HG03280 (cell line): Measurements from ENCODE around the gene KRTAP4-2.
"Not testable (repeated sequence)": the region's sequence is repeated elsewhere in the genome, so short reads cannot be mapped to it uniquely, and the experiment has no call there.

ENCODE experiments used
- ATAC-seq: cut with Tn5 transposase; IDR thresholded peaks from one replicate; pipeline ENCODE4 v1.9.1; 2021; ENCODE audit warnings: mild to moderate bottlenecking, moderate library complexity; ENCODE audit not compliant: unreplicated experiment

The KRTAP4-2 gene

DNA sequence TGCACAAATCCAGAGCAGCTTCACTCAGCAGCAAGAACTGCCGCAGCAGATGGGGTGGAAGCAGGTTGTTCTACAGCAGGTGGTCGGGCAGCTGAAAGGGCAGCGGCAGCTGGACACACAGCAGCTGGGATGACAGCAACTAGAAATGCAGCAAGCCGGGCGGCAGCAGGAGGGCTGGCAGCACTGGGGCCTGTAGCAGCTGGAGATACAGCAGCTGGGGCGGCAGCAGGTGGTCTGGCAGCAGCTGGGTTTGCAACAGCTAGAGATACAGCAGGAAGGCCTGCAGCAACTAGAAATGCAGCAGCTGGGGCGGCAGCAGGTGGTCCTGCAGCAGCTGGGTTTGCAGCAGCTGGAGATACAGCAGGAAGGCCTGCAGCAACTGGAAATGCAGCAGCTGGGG, 10.5 kb downstream of the KRTAP4-2 start:
- ATAC-seq: no peak

DNA sequence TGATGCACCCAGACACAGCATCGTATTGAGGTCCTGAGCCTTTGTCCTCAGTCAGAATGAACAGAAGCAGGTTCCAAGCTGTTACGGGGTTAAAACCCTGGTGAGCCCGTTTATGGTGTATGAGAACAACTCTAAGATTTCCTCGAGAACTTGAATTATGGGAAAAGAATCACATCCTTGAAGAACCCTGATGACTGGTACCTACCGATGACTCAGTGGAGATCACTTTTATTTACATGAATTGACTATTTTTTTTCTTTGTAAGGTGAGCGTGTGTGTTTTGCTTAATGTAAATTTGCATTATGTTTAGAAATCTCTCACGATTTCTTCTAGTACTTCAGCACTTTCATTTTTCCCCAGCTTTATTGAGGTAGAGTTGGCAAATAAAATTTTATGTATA, 14.2 kb downstream of the KRTAP4-2 start:
- no peak for ATAC-seq

DNA sequence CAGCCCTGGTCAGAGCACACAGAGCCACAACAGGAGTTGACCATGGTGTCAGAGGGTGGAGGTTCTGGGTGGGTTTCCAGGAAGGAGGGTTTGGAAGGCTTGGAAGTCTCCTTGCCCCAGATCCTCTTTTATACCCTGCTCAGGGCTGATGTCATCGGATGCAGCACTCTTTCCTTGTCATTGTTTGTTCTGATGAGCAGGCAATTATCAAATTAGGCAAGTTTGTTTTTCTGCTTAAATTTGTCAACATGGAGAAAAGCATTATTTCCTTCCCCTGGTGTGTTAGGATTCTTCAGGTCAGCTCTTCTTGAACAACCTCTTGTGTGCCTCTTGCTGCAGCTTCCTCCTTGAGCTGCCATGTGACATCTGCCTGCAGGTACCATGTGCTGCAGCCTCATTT, 17.4 kb downstream of the KRTAP4-2 start, which contains the start of gene KRTAP4-4:
KRTAP4-4 (minus strand) TSS at position 101 of the 400 bp plus-strand sequence; CDS start at position 44, 57 bp downstream.
- ATAC-seq: no peak

DNA sequence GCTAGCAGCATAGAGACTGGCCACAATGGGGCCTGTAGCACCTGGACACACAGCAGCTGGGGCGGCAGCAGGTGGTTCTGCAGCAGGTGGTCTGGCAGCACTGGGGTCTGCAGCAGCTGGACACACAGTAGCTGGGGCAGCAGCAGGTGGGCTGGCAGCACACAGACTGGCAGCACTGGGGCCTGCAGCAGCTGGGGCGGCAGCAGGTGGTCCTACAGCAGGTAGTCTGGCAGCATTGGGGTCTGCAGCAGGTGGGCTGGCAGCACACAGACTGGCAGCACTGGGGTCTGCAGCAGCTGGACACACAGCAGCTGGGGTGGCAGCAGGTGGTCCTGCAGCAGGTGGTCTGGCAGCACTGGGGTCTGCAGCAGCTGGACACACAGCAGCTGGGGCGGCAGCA, 17.8 kb downstream of the KRTAP4-2 start:
- ATAC-seq: not testable (repeated sequence)

DNA sequence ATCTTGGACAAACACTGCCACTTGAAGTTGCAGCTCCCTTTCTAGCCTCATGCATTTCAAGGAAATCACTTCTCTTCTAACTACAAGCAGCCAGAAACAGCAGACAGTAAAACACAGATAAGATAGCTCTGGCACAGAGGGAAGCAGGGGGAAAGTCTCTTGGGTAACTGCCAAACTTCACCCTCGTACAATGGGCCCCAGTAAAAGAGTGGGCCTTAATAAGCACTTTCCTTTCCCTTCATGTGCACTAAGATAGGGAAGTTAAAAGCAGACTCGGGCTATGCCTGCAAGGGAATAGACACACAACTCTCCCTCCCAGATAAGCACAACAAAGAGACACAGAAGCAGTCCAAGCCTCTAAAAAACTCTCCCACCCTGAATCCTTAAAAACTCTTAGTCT, 24.2 kb downstream of the KRTAP4-2 start:
- ATAC-seq: no peak

DNA sequence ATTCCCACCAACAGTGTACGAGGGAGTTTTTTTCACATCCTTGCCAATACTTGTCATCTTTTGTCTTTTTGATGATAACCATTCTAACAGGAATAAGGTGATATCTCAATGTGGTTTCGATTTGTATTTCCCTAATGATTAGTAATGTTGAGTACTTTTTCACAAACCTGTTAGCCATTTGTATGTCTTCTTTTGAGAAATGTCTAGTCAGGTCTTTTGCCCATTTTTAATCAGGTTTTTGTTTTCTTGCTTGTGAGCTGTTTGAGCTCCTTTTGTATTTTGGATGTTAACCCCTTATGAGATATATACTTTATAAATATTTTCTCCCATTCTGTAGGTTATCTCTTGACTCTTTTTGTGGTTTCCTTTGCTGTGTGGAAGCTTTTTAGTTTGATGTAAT, 26.5 kb downstream of the KRTAP4-2 start:
- no peak for ATAC-seq

DNA sequence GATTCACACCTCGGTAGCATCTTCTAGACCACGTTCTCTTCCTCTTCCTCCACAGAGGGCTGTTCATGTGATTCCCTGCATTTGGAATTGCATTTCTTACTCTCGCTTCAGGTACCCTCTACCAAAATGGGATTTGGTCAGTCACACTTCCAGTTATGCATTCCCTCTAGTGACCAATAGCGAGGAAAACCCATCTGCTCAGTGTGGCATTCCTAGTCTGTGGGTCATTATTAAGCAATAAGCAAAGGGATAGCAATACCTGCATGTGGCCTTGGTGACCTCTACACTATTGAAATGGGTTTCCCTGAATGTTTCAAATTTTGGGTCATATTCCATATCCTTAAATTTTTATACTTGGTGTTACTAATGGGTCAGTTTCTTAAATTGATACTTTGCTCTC, 28.0 kb downstream of the KRTAP4-2 start:
- no peak for ATAC-seq

DNA sequence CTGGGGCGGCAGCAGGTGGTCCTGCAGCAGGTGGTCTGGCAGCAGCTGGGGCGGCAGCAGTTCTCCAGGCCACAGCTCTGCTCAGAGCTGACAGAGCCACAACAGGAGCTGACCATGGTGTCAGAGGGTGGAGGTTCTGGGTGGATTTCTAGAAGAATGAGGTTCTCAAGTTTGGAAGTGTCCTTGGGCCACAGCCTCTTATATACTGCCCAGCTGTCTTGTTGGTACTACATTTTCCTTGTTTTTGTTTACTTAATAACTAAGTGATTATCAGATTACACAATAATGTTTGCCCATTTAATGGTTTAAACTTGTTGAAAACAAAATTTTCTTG, 28.4 kb downstream of the KRTAP4-2 start, which contains the start of gene KRTAP4-5:
KRTAP4-5 (minus strand) TSS at position 174 of the 334 bp plus-strand sequence; CDS start at position 116, 58 bp downstream.
- no peak for ATAC-seq

DNA sequence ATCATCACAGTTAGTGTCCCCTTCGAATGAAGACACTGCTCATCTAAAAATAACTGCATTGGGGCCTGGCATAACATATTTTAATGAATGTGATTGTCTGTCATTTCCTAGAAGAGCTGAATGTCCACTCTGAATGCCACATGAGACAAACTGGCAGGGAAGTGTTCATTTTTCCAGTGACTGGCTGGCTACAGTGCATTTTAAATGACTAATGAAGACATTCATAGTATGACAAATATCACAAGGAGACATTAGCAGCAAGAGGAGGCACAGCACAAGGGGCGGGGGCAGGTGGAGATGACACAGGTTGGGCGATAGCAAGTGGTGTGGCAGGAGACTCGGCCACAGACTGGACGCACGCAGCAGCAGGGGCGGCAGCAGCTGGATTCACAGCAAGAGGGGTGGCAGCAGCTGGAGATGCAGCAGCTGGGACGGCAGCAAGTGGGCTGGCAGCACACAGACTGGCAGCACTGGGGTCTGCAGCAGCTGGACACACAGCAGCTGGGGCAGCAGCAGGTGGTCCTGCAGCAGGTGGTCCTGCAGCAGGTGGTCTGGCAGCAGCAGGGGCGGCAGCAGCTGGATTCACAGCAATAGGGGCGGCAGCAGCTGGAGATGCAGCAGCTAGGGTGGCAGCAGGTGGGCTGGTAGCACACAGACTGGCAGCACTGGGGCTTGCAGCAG, 28.9 kb downstream of the KRTAP4-2 start:
- ATAC-seq: not testable (repeated sequence)

DNA sequence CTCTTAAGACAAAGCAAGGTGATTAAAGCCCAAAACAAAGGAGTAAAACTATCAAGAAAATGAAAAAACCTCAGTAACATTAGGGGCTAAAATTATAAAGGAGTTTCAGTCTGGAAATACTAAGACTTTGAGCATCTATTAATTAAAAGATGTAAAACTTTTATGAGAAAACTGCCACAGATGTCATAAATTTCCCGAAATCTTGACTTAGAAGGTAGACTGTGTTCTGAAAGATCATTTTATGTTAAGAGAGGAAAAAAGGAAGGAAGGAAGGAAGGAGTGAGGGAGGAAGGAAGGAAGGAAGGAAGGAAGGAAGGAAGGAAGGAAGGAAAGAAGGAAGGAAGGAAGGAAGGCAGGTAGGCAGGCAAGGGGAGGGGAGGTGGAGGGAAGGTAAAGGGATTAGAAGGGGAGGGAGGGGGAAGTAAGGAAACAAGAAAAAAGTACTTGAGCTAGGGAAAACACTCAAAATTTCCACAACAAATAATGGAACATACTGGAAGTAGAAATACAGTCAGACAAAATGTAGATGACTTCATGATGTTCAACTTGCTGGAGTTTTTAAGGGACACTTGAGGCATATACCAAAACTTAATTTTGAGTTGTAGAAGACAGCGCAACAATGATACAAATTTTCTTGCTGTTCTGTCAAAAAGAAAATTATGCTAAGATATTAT, 30.4 kb downstream of the KRTAP4-2 start:
- no peak for ATAC-seq

DNA sequence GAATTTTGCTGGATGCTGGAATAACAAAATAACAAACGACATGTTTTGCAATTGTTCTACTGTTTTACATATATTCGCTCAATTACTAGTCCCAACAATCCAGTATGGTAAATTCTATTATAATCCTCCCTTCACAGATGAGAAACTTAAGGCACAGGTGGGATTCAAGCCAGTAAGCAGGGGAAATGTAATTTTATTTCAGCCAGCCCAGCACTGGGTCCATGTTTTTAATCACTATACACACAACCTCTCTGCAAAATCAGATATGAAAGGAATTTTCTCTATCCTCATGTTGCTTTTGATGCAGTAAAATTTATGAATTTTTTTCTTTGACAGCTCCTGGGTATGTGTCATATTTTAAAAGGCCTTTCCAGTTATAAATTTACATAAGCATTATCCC, 32.8 kb downstream of the KRTAP4-2 start:
- ATAC-seq: no peak

DNA sequence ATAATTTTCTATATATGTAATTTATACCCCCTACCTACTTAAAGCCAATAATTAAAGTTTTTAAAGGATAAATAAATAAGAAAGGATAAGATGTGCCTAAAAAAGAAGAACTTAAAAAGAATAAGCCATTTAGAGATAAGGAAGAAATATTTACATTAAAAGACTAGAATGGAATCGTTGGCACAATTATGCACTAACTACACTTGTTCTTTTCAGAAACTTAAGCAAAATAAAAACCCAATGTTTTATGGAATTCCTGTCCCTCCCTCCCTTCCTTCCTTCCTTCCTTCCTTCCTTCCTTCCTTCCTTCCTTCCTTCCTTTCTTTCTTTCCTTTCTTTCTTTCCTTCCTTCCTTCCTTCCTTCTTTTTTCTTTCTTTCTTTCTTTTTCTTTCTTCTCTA, 33.2 kb downstream of the KRTAP4-2 start:
- no peak for ATAC-seq

DNA sequence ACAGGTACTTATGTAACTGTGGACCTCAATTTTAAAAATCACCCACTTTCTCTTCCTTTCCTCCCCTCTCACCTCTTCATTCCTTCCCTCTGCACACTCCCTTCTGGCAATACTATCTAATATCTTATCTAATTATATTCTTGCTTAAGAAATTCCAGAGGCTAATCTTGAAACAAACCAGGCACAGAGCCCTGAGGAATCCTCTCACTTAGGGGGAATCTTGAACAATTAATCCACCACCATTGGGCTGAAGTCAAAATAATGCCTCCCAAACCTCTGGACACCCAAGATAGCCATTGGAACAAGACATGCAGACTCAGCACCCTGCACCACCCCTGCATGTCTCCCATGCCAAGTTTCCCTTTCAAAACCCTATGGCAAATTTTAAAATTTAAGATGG, 36.7 kb downstream of the KRTAP4-2 start:
- ATAC-seq: no peak

DNA sequence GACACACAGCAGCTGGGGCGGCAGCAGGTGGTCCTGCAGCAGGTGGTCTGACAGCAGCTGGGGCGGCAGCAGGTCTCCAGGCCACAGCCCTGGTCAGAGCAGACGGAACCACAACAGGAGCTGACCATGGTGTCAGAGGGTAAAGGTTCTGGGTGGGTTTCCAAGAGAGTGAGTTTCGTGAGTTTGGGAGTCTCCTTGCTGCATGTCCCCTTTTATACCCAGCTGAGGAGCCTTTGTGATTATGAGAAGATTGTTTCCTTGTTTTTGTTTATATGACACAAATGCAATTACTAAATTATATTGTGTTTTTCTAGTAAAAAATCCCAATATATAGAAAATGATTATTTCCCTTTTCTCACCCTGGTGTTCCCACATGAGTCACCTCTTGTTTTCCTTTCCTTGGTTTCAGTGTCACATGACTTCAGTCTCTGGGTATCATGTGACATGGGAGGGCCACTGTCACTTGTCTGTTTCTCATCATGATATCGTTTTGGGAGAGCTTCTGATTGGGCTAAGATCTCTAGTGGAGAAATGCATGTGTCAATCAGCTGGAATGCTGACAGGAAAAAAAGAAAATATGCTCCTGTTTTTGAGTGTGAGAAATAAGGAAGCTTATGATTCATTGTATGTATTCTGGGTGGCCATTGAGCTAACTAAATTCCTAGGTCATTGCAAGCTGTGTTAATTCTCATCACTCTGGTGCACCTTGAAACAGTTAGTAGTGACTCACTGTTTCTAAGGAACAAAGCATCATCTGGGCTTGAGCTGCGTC, 37.5 kb downstream of the KRTAP4-2 start, which contains the start of gene KRTAP4-6:
KRTAP4-6 (minus strand) TSS at position 185 of the 772 bp plus-strand sequence; CDS start at position 128, 57 bp downstream.
- ATAC-seq: no peak

DNA sequence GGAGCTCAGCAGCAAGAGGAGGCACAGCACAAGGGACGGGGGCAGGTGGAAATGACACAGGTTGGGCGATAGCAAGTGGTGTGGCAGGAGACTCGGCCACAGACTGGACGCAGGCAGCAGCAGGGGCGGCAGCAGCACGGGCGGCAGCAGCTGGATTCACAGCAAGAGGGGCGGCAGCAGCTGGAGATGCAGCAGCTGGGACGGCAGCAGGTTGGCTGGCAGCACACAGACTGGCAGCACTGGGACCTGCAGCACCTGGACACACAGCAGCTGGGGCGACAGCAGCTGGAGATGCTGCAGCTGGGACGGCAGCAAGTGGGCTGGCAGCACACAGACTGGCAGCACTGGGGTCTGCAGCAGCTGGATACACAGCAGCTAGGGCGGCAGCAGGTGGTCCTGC, 38.2 kb downstream of the KRTAP4-2 start:
- not testable (repeated sequence) for ATAC-seq

DNA sequence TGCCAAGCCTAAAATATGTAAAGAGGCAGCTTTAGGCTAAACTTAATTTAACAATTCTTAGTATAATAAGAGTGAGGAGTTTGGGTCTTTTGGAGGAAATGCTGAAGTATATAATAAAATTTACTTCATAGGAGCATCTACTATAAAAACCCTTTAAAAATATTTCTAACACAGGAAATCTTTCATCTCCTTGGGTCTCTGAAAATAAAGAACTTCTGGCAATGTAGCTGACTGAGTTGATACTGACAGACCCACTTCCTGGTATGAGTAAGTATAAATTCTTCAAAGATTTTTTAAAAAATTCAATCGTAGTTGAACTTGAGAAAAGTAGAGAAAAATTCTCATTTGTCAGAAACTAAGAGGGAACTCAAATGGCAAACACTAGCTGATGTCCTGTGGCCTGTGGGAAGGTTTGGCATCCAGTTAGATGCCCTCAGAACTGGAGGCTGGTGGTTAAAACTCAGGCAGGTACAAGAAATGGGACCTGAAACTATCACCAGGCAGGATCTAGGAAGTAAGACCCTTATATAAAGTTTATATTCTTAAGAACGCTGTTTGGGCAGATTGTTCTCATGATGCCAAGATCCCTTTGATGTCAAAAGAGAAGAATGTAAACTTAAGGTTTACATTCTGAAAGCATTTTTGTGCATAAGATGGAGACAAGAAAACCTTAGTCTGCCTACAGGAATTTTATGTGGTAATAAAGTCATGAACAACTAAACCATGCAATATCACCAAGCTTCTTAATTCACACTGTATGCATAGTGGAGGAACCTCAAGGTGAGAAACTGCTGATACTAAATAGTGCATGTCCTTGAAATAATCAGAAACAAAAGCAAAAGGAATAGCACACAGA, 43.9 kb downstream of the KRTAP4-2 start:
- ATAC-seq: no peak

DNA sequence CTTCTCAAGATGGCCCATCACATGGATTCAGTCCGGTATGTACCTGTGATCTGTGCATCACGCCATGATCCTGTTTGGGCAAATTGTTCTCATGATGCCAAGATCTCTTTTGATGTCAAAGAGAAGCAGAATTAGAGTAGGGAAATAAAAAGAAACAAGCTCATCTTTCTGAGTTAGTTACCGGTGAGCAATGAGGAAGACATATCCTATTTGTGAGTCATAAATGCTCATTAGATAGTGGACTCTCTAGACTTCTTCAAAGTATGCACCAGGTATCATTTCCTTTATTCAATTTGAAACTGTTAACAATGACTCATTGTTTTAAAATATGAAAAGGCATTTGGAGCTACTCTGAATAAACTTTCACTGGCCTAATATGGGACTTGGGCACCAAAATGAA, 46.0 kb downstream of the KRTAP4-2 start:
- ATAC-seq: no peak
